A549 (cell line): ENCODE measurements around the gene SNTB2. TPM values are rescaled to one million over a fixed set of nuclear protein-coding genes. Genes with fewer than 3 reads are reported as not detected.

ENCODE experiments used
- ATAC-seq, 2 experiments: fragments of 200-7000 bp in 1 of 2; fragments of >200 bp in 1 of 2; cut with Nextera tagmentation in 1 of 2; cut with Tn5 transposase in 1 of 2; 3 replicates each; pipeline versions ENCODE4 v1.8.0 to v1.9.1; 2018 to 2020; ENCODE audit warnings: mild to moderate bottlenecking in 1 of 2, moderate library complexity in 1 of 2
- CTCF ChIA-PET: fragments of 300-600 bp; sonication (Branson Sonifier 250); formaldehyde crosslinking; extraction: SDS; loops from one replicate; lab custom pipeline; 2021; ENCODE audit warnings: antibody characterized with exemption, inconsistent platforms; lab: Yijun Ruan, JAX
- POLR2A ChIA-PET: fragments of 350-600 bp; formaldehyde crosslinking; extraction: SDS; loops from one replicate; lab custom pipeline; 2021; ENCODE audit warnings: antibody characterized with exemption, inconsistent platforms; lab: Yijun Ruan, JAX
- DNase-seq, 2 experiments: peaks; one replicate each; pipeline versions ENCODE4 v3.0.0 to v3.0.0-alpha.2; 2011 to 2016; ENCODE audit warnings: low read depth in 1 of 2, low spot score in 1 of 2
- FAIRE-seq: peaks from 2 replicates; lab custom pipeline; 2011; peaks lifted over from hg19 to GRCh38; lab: Jason Lieb, UNC
- H3K27ac ChIP-seq, 2 experiments: fragments of >200 bp; sonication (Bioruptor Twin); formaldehyde crosslinking; 3 replicates each; pipeline ENCODE4 v1.5.1; 2016 to 2017
- H3K4me1 ChIP-seq: fragments of >200 bp; sonication (Bioruptor Twin); formaldehyde crosslinking; 3 replicates; pipeline ENCODE4 v1.6.1; 2016
- H3K4me2 ChIP-seq: fragments of >200 bp; sonication (Bioruptor Twin); formaldehyde crosslinking; 3 replicates; pipeline ENCODE4 v1.6.1; 2016
- H3K4me3 ChIP-seq: fragments of >200 bp; sonication (Bioruptor Twin); formaldehyde crosslinking; 3 replicates; pipeline ENCODE4 v1.5.1; 2016
- H3K9me3 ChIP-seq: fragments of >200 bp; sonication (Bioruptor Twin); formaldehyde crosslinking; 3 replicates; pipeline ENCODE4 v1.6.1; 2016
- ATOH8 ChIP-seq: fragments of 250-450 bp; sonication (Bioruptor Pico); IDR thresholded peaks from 2 replicates; pipeline ENCODE4 v1.5.0; 2020; ENCODE audit warnings: low read depth, mild to moderate bottlenecking, moderate library complexity
- BHLHE40 ChIP-seq: IDR thresholded peaks from 2 replicates; pipeline ENCODE4 v1.6.1; 2012; ENCODE audit warnings: low read depth, low read length, inconsistent platforms
- CEBPB ChIP-seq, 2 experiments: fragments of >200 bp in 1 of 2; sonication (Bioruptor Twin) in 1 of 2; formaldehyde crosslinking in 1 of 2; IDR thresholded peaks; 2 replicates each; pipeline ENCODE4 v1.6.1; 2012 to 2016
- CHD2 ChIP-seq: fragments of 150-350 bp; IDR thresholded peaks from 2 replicates; pipeline ENCODE4 v1.6.1; 2014; ENCODE audit warnings: low read length; ENCODE audit not compliant: partially characterized antibody
- CHD4 ChIP-seq: fragments of 200-600 bp; sonication (generic); IDR thresholded peaks from 2 replicates; pipeline ENCODE4 v1.6.1; 2016; ENCODE audit warnings: antibody characterized with exemption, mild to moderate bottlenecking, borderline replicate concordance
- EP300 ChIP-seq, 2 experiments: fragments of >200 bp; sonication (Bioruptor Twin); formaldehyde crosslinking; IDR thresholded peaks; 2 replicates in 1 of 2; 3 replicates in 1 of 2; pipeline ENCODE4 v1.6.1; 2016 to 2017
- ESRRA ChIP-seq: fragments of 150-350 bp; IDR thresholded peaks from 2 replicates; pipeline ENCODE4 v1.6.1; 2014; ENCODE audit warnings: mild to moderate bottlenecking, low read length, borderline replicate concordance
- FOSB ChIP-seq: fragments of 250-450 bp; sonication (Bioruptor Pico); IDR thresholded peaks from 2 replicates; pipeline ENCODE4 v1.5.0; 2020; ENCODE audit warnings: mild to moderate bottlenecking, moderate library complexity
- FOXS1 ChIP-seq: fragments of 250-450 bp; sonication (Bioruptor Pico); IDR thresholded peaks from 2 replicates; pipeline ENCODE4 v1.5.0; 2020; ENCODE audit warnings: mild to moderate bottlenecking, moderate library complexity
- GATA3 ChIP-seq: IDR thresholded peaks from 2 replicates; pipeline ENCODE4 v1.6.1; 2012; ENCODE audit warnings: borderline replicate concordance
- HDAC2 ChIP-seq: fragments of 200-600 bp; sonication (generic); IDR thresholded peaks from 2 replicates; pipeline ENCODE4 v1.6.1; 2016
- HEYL ChIP-seq: fragments of 250-450 bp; sonication (Bioruptor Pico); IDR thresholded peaks from 2 replicates; pipeline ENCODE4 v1.8.0; 2021; ENCODE audit warnings: mild to moderate bottlenecking, moderate library complexity
- JUN ChIP-seq, 2 experiments: fragments of >200 bp; sonication (Bioruptor Twin); formaldehyde crosslinking; IDR thresholded peaks; 2 replicates in 1 of 2; 3 replicates in 1 of 2; pipeline ENCODE4 v1.6.1; 2016 to 2017
- KDM1A ChIP-seq: fragments of 200-600 bp; sonication (generic); IDR thresholded peaks from 2 replicates; pipeline ENCODE4 v1.6.1; 2016; ENCODE audit warnings: low read depth, mild to moderate bottlenecking
- MYC ChIP-seq: IDR thresholded peaks from 2 replicates; pipeline ENCODE4 v1.6.1; 2012; ENCODE audit warnings: mild to moderate bottlenecking, inconsistent platforms, low read length, improper control_type of control experiment, borderline replicate concordance
- NFE2L2 ChIP-seq: fragments of 150-350 bp; conservative IDR thresholded peaks from 2 replicates; pipeline ENCODE4 v1.6.1; 2014; ENCODE audit warnings: low read length
- NPAS2 ChIP-seq: fragments of 250-450 bp; sonication (Bioruptor Pico); IDR thresholded peaks from 2 replicates; pipeline ENCODE4 v1.8.0; 2022; ENCODE audit warnings: mild to moderate bottlenecking, moderate library complexity, borderline replicate concordance
- NR3C1 ChIP-seq: fragments of >200 bp; sonication (Bioruptor Twin); formaldehyde crosslinking; IDR thresholded peaks from 3 replicates; pipeline ENCODE4 v1.6.1; 2017
- POLR2AphosphoS2 ChIP-seq: conservative IDR thresholded peaks from 2 replicates; pipeline ENCODE4 v1.6.1; 2012; ENCODE audit warnings: low read length, improper control_type of control experiment, inconsistent platforms
- RAD21 ChIP-seq, 2 experiments: fragments of >200 bp in 1 of 2; sonication (Bioruptor Twin) in 1 of 2; formaldehyde crosslinking in 1 of 2; IDR thresholded peaks in 1 of 2; conservative IDR thresholded peaks in 1 of 2; 2 replicates in 1 of 2; 3 replicates in 1 of 2; pipeline ENCODE4 v1.6.1; 2012 to 2018; ENCODE audit warnings: inconsistent platforms in 1 of 2
- RCOR1 ChIP-seq: fragments of 150-350 bp; IDR thresholded peaks from 2 replicates; pipeline ENCODE4 v1.6.1; 2014; ENCODE audit warnings: antibody characterized with exemption, low read length, low read depth
- RFX5 ChIP-seq: fragments of 450-650 bp; IDR thresholded peaks from 2 replicates; pipeline ENCODE4 v1.7.1; 2014; ENCODE audit warnings: antibody characterized with exemption, mild to moderate bottlenecking, moderate library complexity
- RNF2 ChIP-seq: fragments of 200-600 bp; sonication (generic); IDR thresholded peaks from 2 replicates; pipeline ENCODE4 v1.6.1; 2016; ENCODE audit warnings: low read depth, mild to moderate bottlenecking, antibody characterized with exemption, moderate library complexity, borderline replicate concordance
- TFCP2L1 ChIP-seq: fragments of 250-450 bp; sonication (Bioruptor Pico); IDR thresholded peaks from 2 replicates; pipeline ENCODE4 v1.5.0; 2021; ENCODE audit warnings: mild to moderate bottlenecking
- TP53 ChIP-seq: fragments of 250-450 bp; sonication (Bioruptor Pico); IDR thresholded peaks from 2 replicates; pipeline ENCODE4 v1.5.0; 2021; ENCODE audit warnings: mild to moderate bottlenecking, moderate library complexity
- ZC3H11A ChIP-seq: fragments of 450-650 bp; IDR thresholded peaks from 2 replicates; pipeline ENCODE4 v1.6.1; 2014; ENCODE audit warnings: antibody characterized with exemption, mild to moderate bottlenecking
- ZNF302 ChIP-seq: fragments of 250-450 bp; sonication (Bioruptor Pico); IDR thresholded peaks from 2 replicates; pipeline ENCODE4 v1.9.0; 2021; ENCODE audit warnings: inconsistent platforms, mild to moderate bottlenecking, moderate library complexity
- ZSCAN20 ChIP-seq: fragments of 250-450 bp; sonication (Bioruptor Pico); IDR thresholded peaks from 2 replicates; pipeline ENCODE4 v1.8.0; 2022; ENCODE audit warnings: mild to moderate bottlenecking, moderate library complexity
- WGBS: methylation state at CpG from one replicate; pipeline ENCODE4 v1.1.6; 2017; ENCODE audit errors: missing lambda C conversion rate; 5-methylcytosine and 5-hydroxymethylcytosine counted together
- polyA plus RNA-seq, 4 experiments: library from polyadenylated mRNA; depleted of rRNA in 3 of 4; stranded (reverse); fragments of >200 nt; fragmentation: RNase III in 1 of 4; extraction: RNeasy Plus Mini Kit Qiagen cat#74134 plus additional on column Dnase treatment in 1 of 4; gene quantifications; 2 replicates in 3 of 4; 3 replicates in 1 of 4; pipeline ENCODE4 v1.2.3, GENCODE V29; 2011 to 2017
- TF ChIP-seq, protein P1 (sequence below): fragments of >200 bp; sonication (Bioruptor Twin); formaldehyde crosslinking; IDR thresholded peaks from 2 replicates; pipeline ENCODE4 v1.6.1; 2016
- TF ChIP-seq, protein P2 (sequence below): IDR thresholded peaks from 2 replicates; pipeline ENCODE4 v1.6.1; 2012; ENCODE audit warnings: low read depth, borderline replicate concordance
- TF ChIP-seq, protein P3 (sequence below): IDR thresholded peaks from 2 replicates; pipeline ENCODE4 v1.6.1; 2012

SNTB2 gene
- polyA plus RNA-seq, 2 of the 4 experiments (the other 2 are of a cell fraction), result 7.8 to 20.8 TPM

DNA sequence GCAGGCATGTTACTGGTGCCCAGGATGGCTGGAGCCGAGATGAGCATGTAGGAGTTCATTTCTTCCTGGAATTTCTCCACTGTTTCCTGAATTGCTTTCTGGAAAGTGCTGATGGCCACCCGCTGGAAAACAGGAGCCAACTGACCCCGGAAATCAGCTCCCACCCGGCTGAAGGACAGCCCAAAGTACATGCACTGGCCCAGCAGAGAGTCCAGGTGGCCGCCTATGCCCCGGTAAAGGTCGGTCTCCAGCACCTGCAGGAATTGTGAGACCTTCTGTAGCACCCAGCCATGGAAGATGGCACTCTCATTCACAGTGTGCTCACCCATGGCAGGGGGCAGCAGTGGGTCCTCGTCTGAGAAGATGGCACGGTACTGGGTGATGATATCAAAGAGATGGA, 147.7 kb downstream of the SNTB2 start:
- no peaks in the 10 kb centered on the region for H3K9me3 ChIP-seq
- TF ChIP-seq TP53 (no peak), ATOH8 (CRISPR knock-in tag) (no peak), NFE2L2 (no peak), MYC (no peak), CHD4 (no peak), FOSB (CRISPR knock-in tag) (no peak), CEBPB (IDR thresholded peaks at IDR 0.05) (no peak), BHLHE40 (no peak), RNF2 (no peak), ESRRA (no peak), FOXS1 (no peak), NR3C1 (no peak), JUN (IDR thresholded peaks at IDR 0.05) (no peak), HDAC2 (no peak), EP300 (IDR thresholded peaks at IDR 0.05) (no peak), CHD2 (no peak)
- TF ChIP-seq, protein P1, sequence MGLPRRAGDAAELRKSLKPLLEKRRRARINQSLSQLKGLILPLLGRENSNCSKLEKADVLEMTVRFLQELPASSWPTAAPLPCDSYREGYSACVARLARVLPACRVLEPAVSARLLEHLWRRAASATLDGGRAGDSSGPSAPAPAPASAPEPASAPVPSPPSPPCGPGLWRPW, result no peak
- FAIRE-seq, result no peak
- 95% methylated on average over 9 of the region's 9 CpGs for WGBS
- no peak overlapping the region for H3K4me2 ChIP-seq
- ATAC-seq, result no peak
- H3K4me3 ChIP-seq, result no peak overlapping the region
- H3K4me1 ChIP-seq, result peaks cover 17% of the 10 kb centered on the region; the same call in 1 of the 3 replicates
- ChIA-PET CTCF (interaction anchor here (1.2 to 5.0 kb wide), 3 partner anchors 8 to 24 kb away, joined by 3 to 44 read pairs (median 6); partner anchors contain the start of gene PDF), POLR2A (no interaction called here)
- no peak for DNase-seq
- no peak overlapping the region for H3K27ac ChIP-seq

DNA sequence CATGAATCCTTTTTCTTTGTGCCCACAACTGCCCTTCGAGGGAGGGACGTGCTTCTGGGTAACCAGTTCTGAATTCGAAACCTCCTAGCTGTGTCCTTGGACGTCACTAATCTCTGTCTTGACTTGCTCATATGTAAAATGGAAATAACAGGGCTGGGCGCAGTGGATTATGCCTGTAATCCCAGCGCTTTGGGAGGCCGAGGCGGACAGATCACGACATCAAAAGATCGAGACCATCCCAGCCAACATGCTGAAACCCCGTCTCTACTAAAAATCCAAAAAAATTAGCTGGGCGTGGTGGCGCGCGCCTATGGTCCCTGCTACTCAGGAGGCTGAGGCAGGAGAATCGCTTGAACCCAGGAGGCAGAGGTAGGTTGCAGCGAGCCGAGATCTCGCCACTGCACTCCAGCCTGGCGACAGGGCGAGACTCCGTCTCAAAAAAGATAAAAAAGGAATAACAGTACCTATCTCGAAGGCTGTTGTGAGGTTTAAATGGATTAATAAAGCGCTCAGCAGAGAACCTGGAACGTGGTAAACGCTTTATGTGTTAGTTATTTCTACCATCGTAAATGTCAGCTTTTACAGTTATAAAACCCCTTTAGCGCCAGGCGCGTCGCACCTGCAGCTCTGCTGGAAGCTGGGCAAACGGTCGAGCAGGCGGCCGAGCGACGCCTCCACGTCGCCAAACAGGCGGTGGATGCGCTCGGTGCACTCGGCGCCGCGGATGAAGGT, 151.8 kb downstream of the SNTB2 start:
- FAIRE-seq (no peak), ATAC-seq (no peak; a peak in 1 of 6 replicates), DNase-seq (no peak)
- Histone ChIP-seq H3K27ac (peak overlapping the region; percentile 85 to 94), H3K4me3 (peak overlapping the region; percentile 74), H3K4me2 (peak overlapping the region; percentile 91), H3K4me1 (peaks cover 19% of the 10 kb centered on the region; the same call in 2 of the 3 replicates), H3K9me3 (no peaks in the 10 kb centered on the region)
- CTCF ChIA-PET, result interaction anchor here (0.6 to 5.0 kb wide), 8 partner anchors 9 to 396 kb away, joined by 3 to 44 read pairs (median 4); partner anchors contain the start of gene PDF
- POLR2A ChIA-PET, result interaction anchor here (0.6 kb wide), 1 partner anchor 158 kb away, joined by 3 read pairs; no protein-coding TSS in a partner anchor
- WGBS, result 26% methylated on average over 46 of the region's 46 CpGs
- TF ChIP-seq KDM1A, result no peak
- TF ChIP-seq ZSCAN20, result no peak
- TF ChIP-seq HDAC2, result no peak
- TF ChIP-seq RAD21 (conservative IDR thresholded peaks at IDR 0.05 in 1 of 2, IDR thresholded peaks at IDR 0.05 in 1 of 2), result no peak
- no peak for TF ChIP-seq NPAS2
- TF ChIP-seq BHLHE40, result no peak
- TF ChIP-seq RCOR1, result no peak
- TF ChIP-seq, protein P2, sequence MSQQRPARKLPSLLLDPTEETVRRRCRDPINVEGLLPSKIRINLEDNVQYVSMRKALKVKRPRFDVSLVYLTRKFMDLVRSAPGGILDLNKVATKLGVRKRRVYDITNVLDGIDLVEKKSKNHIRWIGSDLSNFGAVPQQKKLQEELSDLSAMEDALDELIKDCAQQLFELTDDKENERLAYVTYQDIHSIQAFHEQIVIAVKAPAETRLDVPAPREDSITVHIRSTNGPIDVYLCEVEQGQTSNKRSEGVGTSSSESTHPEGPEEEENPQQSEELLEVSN, result no peak
- TF ChIP-seq RNF2, result no peak
- no peak for TF ChIP-seq GATA3
- no peak for TF ChIP-seq CEBPB (IDR thresholded peaks at IDR 0.05)
- TF ChIP-seq TFCP2L1 (CRISPR knock-in tag), result no peak
- TF ChIP-seq, protein P3, sequence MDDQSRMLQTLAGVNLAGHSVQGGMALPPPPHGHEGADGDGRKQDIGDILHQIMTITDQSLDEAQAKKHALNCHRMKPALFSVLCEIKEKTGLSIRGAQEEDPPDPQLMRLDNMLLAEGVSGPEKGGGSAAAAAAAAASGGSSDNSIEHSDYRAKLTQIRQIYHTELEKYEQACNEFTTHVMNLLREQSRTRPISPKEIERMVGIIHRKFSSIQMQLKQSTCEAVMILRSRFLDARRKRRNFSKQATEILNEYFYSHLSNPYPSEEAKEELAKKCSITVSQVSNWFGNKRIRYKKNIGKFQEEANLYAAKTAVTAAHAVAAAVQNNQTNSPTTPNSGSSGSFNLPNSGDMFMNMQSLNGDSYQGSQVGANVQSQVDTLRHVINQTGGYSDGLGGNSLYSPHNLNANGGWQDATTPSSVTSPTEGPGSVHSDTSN, result no peak
- no peak for TF ChIP-seq POLR2AphosphoS2
- TF ChIP-seq, protein P1, result no peak
- no peak for TF ChIP-seq RFX5
- no peak for TF ChIP-seq ZNF302
- no peak for TF ChIP-seq HEYL (CRISPR knock-in tag)
- no peak for TF ChIP-seq FOXS1
- no peak for TF ChIP-seq ZC3H11A
